ENCODE measurements around the gene SEMA6A. TPM values are rescaled to one million over a fixed set of nuclear protein-coding genes. Genes with fewer than 3 reads are reported as not detected.

The SEMA6A gene
- total RNA-seq, 2 experiments from 2014 or later, result not detected

DNA sequence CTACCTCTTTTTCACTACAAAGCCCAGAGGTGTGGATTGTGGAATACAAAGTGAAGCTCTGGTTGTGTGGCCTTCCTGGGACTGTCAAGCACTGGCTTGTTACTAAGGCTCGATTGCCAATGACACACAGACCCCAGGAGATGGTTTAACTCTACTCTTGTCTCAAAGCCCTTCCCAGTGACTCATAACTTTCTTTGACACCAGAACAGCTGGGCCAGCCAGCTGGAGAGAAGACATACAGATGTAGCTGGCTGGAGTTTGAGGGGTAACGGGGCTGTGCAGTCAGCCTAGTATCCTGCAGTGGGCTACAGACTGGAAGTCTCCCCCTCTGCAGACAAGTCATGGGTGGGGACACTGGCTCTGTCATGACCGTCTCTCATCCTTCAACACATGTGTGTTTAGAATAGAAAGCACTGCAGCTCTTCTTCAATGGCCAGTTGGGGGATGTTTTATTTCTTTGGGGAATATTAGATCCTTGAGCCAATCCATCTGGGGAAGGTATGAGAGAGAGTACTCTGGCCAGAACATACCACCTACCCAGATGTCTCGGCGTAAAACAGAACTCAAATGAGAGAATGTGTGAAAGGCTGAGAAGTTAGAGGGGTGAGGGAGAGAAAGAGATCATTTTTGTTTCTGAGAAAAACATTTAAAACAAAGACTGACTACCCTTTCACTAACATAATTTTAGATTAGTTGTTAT lies 53.3 kb downstream of the SEMA6A start:
- Mint-ChIP-seq H3K4me3 (no peak overlapping the region), H3K27ac (no peak overlapping the region), H3K27me3 (no peaks in the 10 kb centered on the region), H3K4me1 (ENCODE audit: low read depth) (no peaks in the 10 kb centered on the region), H3K9me3 (no peaks in the 10 kb centered on the region), H3K36me3 (ENCODE audit: low read depth) (no peaks in the 10 kb centered on the region)
- intact Hi-C loops (cut with DNase I, micrococcal nuclease), result no loop called here
- CTCF ChIA-PET, result no interaction called here
- Histone ChIP-seq H3K4me1 (ENCODE audit: insufficient read depth, low read length) (no peaks in the 10 kb centered on the region), H3K36me3 (ENCODE audit: insufficient read depth, low read length) (no peaks in the 10 kb centered on the region), H3K4me3 (ENCODE audit: low read length) (no peak overlapping the region), H3K9me3 (ENCODE audit: control insufficient read depth in 1 of 2, insufficient read depth in 1 of 2, low read length in 2 of 2) (no peaks in the 10 kb centered on the region), H3K27ac (ENCODE audit: low read depth in 1 of 2, low read length in 2 of 2) (no peak overlapping the region), H3K27me3 (ENCODE audit: control insufficient read depth in 1 of 2, insufficient read depth in 2 of 2, low read length in 2 of 2) (no peaks in the 10 kb centered on the region)
- DNase-seq (no peak), ATAC-seq (ENCODE audit: poor library complexity) (no peak)
- POLR2A ChIA-PET, result no interaction called here
- TF ChIP-seq, protein P1, sequence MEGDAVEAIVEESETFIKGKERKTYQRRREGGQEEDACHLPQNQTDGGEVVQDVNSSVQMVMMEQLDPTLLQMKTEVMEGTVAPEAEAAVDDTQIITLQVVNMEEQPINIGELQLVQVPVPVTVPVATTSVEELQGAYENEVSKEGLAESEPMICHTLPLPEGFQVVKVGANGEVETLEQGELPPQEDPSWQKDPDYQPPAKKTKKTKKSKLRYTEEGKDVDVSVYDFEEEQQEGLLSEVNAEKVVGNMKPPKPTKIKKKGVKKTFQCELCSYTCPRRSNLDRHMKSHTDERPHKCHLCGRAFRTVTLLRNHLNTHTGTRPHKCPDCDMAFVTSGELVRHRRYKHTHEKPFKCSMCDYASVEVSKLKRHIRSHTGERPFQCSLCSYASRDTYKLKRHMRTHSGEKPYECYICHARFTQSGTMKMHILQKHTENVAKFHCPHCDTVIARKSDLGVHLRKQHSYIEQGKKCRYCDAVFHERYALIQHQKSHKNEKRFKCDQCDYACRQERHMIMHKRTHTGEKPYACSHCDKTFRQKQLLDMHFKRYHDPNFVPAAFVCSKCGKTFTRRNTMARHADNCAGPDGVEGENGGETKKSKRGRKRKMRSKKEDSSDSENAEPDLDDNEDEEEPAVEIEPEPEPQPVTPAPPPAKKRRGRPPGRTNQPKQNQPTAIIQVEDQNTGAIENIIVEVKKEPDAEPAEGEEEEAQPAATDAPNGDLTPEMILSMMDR (IDR thresholded peaks at IDR 0.05), result no peak

DNA sequence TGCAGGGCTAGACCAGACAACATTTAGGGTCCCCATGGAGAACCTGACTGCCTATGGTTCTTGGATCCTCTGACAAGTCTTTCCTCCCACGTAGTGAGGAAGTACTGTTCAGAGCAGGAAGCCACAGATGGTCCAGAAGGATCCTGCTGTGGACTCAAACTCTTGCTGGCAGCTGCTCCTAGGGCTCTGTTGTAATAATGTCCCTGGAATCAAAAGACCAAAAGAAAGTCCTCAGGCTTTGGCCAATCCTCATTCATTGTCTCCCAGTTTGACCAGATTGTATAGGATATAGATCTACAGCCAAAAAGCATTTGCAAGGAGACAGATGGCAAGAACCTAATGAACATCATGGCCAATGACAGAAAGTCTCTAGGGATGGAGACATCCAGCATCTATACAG lies 53.9 kb downstream of the SEMA6A start:
- H3K9me3 Mint-ChIP-seq, result no peaks in the 10 kb centered on the region
- H3K27ac ChIP-seq (ENCODE audit: low read depth in 1 of 2, low read length in 2 of 2), result no peak overlapping the region
- H3K9me3 ChIP-seq (ENCODE audit: control insufficient read depth in 1 of 2, insufficient read depth in 1 of 2, low read length in 2 of 2), result no peaks in the 10 kb centered on the region
- H3K4me1 ChIP-seq (ENCODE audit: insufficient read depth, low read length), result no peaks in the 10 kb centered on the region
- no peak overlapping the region for H3K27ac Mint-ChIP-seq
- DNase-seq, result no peak
- intact Hi-C loops (cut with DNase I, micrococcal nuclease), result no loop called here
- no peak overlapping the region for H3K4me3 ChIP-seq (ENCODE audit: low read length)
- H3K27me3 Mint-ChIP-seq, result no peaks in the 10 kb centered on the region
- H3K36me3 ChIP-seq (ENCODE audit: insufficient read depth, low read length), result no peaks in the 10 kb centered on the region
- TF ChIP-seq, protein P1 (IDR thresholded peaks at IDR 0.05), result no peak
- ATAC-seq (ENCODE audit: poor library complexity), result no peak
- ChIA-PET POLR2A (no interaction called here), CTCF (no interaction called here)
- no peak overlapping the region for H3K4me3 Mint-ChIP-seq
- no peaks in the 10 kb centered on the region for H3K27me3 ChIP-seq (ENCODE audit: control insufficient read depth in 1 of 2, insufficient read depth in 2 of 2, low read length in 2 of 2)
- no peaks in the 10 kb centered on the region for H3K4me1 Mint-ChIP-seq (ENCODE audit: low read depth)
- H3K36me3 Mint-ChIP-seq (ENCODE audit: low read depth), result no peaks in the 10 kb centered on the region

DNA sequence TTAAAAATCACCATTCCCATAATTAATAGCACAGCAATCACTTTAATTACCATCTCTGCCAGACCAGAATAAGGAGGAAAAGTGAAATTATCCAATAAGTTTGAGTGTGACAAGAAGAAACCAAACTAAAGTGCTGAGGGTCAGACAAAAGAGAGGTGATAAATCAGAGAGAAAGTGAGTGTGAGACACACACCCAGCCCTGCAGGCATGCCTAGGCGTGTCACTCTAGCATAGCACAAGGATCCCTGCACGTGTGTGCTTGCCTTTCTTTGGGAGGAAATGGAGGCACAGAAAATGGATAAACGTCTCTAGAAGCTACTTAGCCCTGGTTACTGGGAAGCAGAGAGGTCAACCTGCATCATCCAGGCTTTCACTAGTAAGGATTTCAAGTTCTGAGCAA lies 56.2 kb downstream of the SEMA6A start:
- Mint-ChIP-seq H3K27me3 (no peaks in the 10 kb centered on the region), H3K36me3 (ENCODE audit: low read depth) (no peaks in the 10 kb centered on the region), H3K9me3 (no peaks in the 10 kb centered on the region), H3K4me3 (no peak overlapping the region), H3K27ac (no peak overlapping the region), H3K4me1 (ENCODE audit: low read depth) (no peaks in the 10 kb centered on the region)
- Histone ChIP-seq H3K27me3 (ENCODE audit: control insufficient read depth in 1 of 2, insufficient read depth in 2 of 2, low read length in 2 of 2) (no peaks in the 10 kb centered on the region), H3K4me3 (ENCODE audit: low read length) (no peak overlapping the region), H3K9me3 (ENCODE audit: control insufficient read depth in 1 of 2, insufficient read depth in 1 of 2, low read length in 2 of 2) (no peaks in the 10 kb centered on the region), H3K4me1 (ENCODE audit: insufficient read depth, low read length) (no peaks in the 10 kb centered on the region), H3K27ac (ENCODE audit: low read depth in 1 of 2, low read length in 2 of 2) (no peak overlapping the region), H3K36me3 (ENCODE audit: insufficient read depth, low read length) (no peaks in the 10 kb centered on the region)
- no peak for ATAC-seq (ENCODE audit: poor library complexity)
- POLR2A ChIA-PET, result no interaction called here
- TF ChIP-seq, protein P1 (IDR thresholded peaks at IDR 0.05), result no peak
- CTCF ChIA-PET, result no interaction called here
- DNase-seq, result no peak
- intact Hi-C loops (cut with DNase I, micrococcal nuclease), result no loop called here
